Activated T-helper 1 cell treated with anti-CD3 and anti-CD28 coated beads, Interleukin-12 subunit alpha, Interleukin-12 subunit beta, Interleukin-2, Interleukin-4 antibody, amounts not matched to agents 30 ng/mL and 10 ng/mL and 1 ng/mL, durations not matched to agents 14 hours and 24 hours and 36 hours (primary cell): Measurements from ENCODE around the gene C2. TPM values are rescaled to one million over a fixed set of nuclear protein-coding genes. Genes with fewer than 3 reads are reported as not detected.

ENCODE experiments used
- DNase-seq: peaks from one replicate; pipeline ENCODE4 v3.0.0; 2021; ENCODE audit warnings: low spot score
- H3K27ac Mint-ChIP-seq: one replicate; pipeline ENCODE4 v1.8.0; 2021; ENCODE audit warnings: mild to moderate bottlenecking, mixed read lengths
- H3K27me3 Mint-ChIP-seq: one replicate; pipeline ENCODE4 v1.8.0; 2022; ENCODE audit warnings: mild to moderate bottlenecking, moderate library complexity, mixed read lengths; ENCODE audit not compliant: insufficient read depth
- H3K36me3 Mint-ChIP-seq: one replicate; pipeline ENCODE4 v1.8.0; 2021; ENCODE audit warnings: low read depth, mixed read lengths
- H3K4me1 Mint-ChIP-seq: one replicate; pipeline ENCODE4 v1.8.0; 2021; ENCODE audit warnings: low read depth, mixed read lengths
- H3K4me3 Mint-ChIP-seq: one replicate; pipeline ENCODE4 v1.8.0; 2021; ENCODE audit warnings: mild to moderate bottlenecking, moderate library complexity, mixed read lengths
- H3K9me3 Mint-ChIP-seq: one replicate; pipeline ENCODE4 v1.8.0; 2021; ENCODE audit warnings: mixed read lengths
- intact Hi-C: fragments of 100-400 bp; cut with micrococcal nuclease; formaldehyde crosslinking; loops from one replicate; pipeline ENCODE4 v1.15.1; 2024
- total RNA-seq: library from RNA; stranded (reverse); gene quantifications from 2 replicates; pipeline ENCODE4 v1.2.3, GENCODE V29; 2022

The C2 gene
- total RNA-seq, 1 donor from 2014 or later: 1.6 TPM

- intact Hi-C loops: no loop called here
- no peaks in the 10 kb centered on the region for H3K9me3 Mint-ChIP-seq
- peaks cover 3% of the 10 kb centered on the region for H3K4me1 Mint-ChIP-seq
- peaks cover 33% of the 10 kb centered on the region for H3K36me3 Mint-ChIP-seq
- H3K27ac Mint-ChIP-seq: no peak overlapping the region
- H3K4me3 Mint-ChIP-seq: no peak overlapping the region
- H3K27me3 Mint-ChIP-seq: no peaks in the 10 kb centered on the region
- DNase-seq: peak; percentile 27
Observed at GRCh38 chr6:31888276-31889258, 39.0 kb upstream of the C2 start.

- no peak overlapping the region for H3K27ac Mint-ChIP-seq
Observed at GRCh38 chr6:31889331-31889972, 38.1 kb upstream of the C2 start.

GRCh38 chr6:31892821-31893220 is 34.7 kb upstream of the C2 start:
- Mint-ChIP-seq H3K4me1 (peaks cover 17% of the 10 kb centered on the region), H3K9me3 (no peaks in the 10 kb centered on the region), H3K4me3 (no peak overlapping the region), H3K36me3 (peaks cover 35% of the 10 kb centered on the region), H3K27me3 (no peaks in the 10 kb centered on the region), H3K27ac (no peak overlapping the region)
- intact Hi-C loops: no loop called here
- DNase-seq: no peak

More at GRCh38 chr6:31889331-31889972, 38.1 kb upstream of the C2 start:
- intact Hi-C loops: no loop called here
- H3K9me3 Mint-ChIP-seq: no peaks in the 10 kb centered on the region
- peaks cover 3% of the 10 kb centered on the region for H3K4me1 Mint-ChIP-seq
- DNase-seq: no peak
- H3K27me3 Mint-ChIP-seq: no peaks in the 10 kb centered on the region
- no peak overlapping the region for H3K4me3 Mint-ChIP-seq
- peaks cover 34% of the 10 kb centered on the region for H3K36me3 Mint-ChIP-seq

- intact Hi-C loops: loop anchor here (2.0 to 5.0 kb wide), 6 partner anchors 168 to 399 kb away; partner anchors contain the start of genes AGPAT1, ATP6V1G2, DDAH2 and GPSM3
- peak overlapping the region; percentile 84 for H3K27ac Mint-ChIP-seq
- peak overlapping the region; percentile 90 for H3K4me3 Mint-ChIP-seq
- H3K36me3 Mint-ChIP-seq: peaks cover 22% of the 10 kb centered on the region
- H3K27me3 Mint-ChIP-seq: no peaks in the 10 kb centered on the region
- DNase-seq: no peak
- peaks cover 31% of the 10 kb centered on the region for H3K4me1 Mint-ChIP-seq
- no peaks in the 10 kb centered on the region for H3K9me3 Mint-ChIP-seq
Observed at GRCh38 chr6:31896493-31896855, 31.0 kb upstream of the C2 start.

GRCh38 chr6:31896856-31897611 is 30.5 kb upstream of the C2 start:
- H3K36me3 Mint-ChIP-seq: peaks cover 21% of the 10 kb centered on the region

GRCh38 chr6:31897612-31898382 is 29.7 kb upstream of the C2 start, which contains the start of gene EHMT2:
Gene EHMT2 (minus strand): TSS chr6:31897698. CDS start chr6:31897677, 21 bp downstream.
- intact Hi-C loops: loop anchor here (1.0 to 5.0 kb wide), 9 partner anchors 34 to 400 kb away; partner anchors contain the start of genes AGPAT1, ATP6V1G2, DDAH2 and GPSM3
- Mint-ChIP-seq H3K9me3 (no peaks in the 10 kb centered on the region), H3K36me3 (peaks cover 15% of the 10 kb centered on the region), H3K27me3 (no peaks in the 10 kb centered on the region), H3K27ac (peak within 1 kb of the TSS; percentile 95), H3K4me1 (peaks cover 37% of the 10 kb centered on the region), H3K4me3 (peak within 1 kb of the TSS; percentile 99)
- DNase-seq: peak; percentile 85

More at GRCh38 chr6:31896856-31897611, 30.5 kb upstream of the C2 start:
- Mint-ChIP-seq H3K9me3 (no peaks in the 10 kb centered on the region), H3K27me3 (no peaks in the 10 kb centered on the region), H3K27ac (peak overlapping the region; percentile 84), H3K4me1 (peaks cover 31% of the 10 kb centered on the region), H3K4me3 (peak overlapping the region; percentile 90)
- intact Hi-C loops: loop anchor here (1.0 to 5.0 kb wide), 8 partner anchors 34 to 400 kb away; partner anchors contain the start of genes AGPAT1, ATP6V1G2, DDAH2 and GPSM3
- DNase-seq: no peak

- Mint-ChIP-seq H3K27me3 (no peaks in the 10 kb centered on the region), H3K36me3 (peaks cover 13% of the 10 kb centered on the region), H3K4me3 (peak overlapping the region; percentile 99), H3K4me1 (peaks cover 41% of the 10 kb centered on the region), H3K9me3 (no peaks in the 10 kb centered on the region), H3K27ac (peak overlapping the region; percentile 95)
- intact Hi-C loops: loop anchor here (1.0 to 5.0 kb wide), 4 partner anchors 61 to 401 kb away; partner anchors contain the start of genes AGPAT1, GPSM3, MICB and PBX2
- no peak for DNase-seq
Observed at GRCh38 chr6:31898383-31899011, 29.0 kb upstream of the C2 start.

- Mint-ChIP-seq H3K36me3 (peaks cover 11% of the 10 kb centered on the region), H3K9me3 (no peaks in the 10 kb centered on the region), H3K4me3 (peak overlapping the region; percentile 61), H3K4me1 (peaks cover 41% of the 10 kb centered on the region), H3K27ac (peak overlapping the region; percentile 65), H3K27me3 (no peaks in the 10 kb centered on the region)
- intact Hi-C loops: loop anchor here (5.0 kb wide), 3 partner anchors 278 to 402 kb away; partner anchors contain the start of genes AGPAT1, GPSM3, MICB and PBX2
- no peak for DNase-seq
Observed at GRCh38 chr6:31899215-31899614, 28.3 kb upstream of the C2 start.

GRCh38 chr6:31899882-31900722 is 27.4 kb upstream of the C2 start:
- no peak for DNase-seq
- intact Hi-C loops: loop anchor here (5.0 to 10.0 kb wide), 4 partner anchors 277 to 1075 kb away; partner anchors contain the start of genes AGPAT1, GPSM3, MICB and PBX2
- Mint-ChIP-seq H3K4me3 (peak overlapping the region; percentile 50), H3K27ac (no peak overlapping the region), H3K36me3 (peaks cover 11% of the 10 kb centered on the region), H3K4me1 (peaks cover 41% of the 10 kb centered on the region), H3K27me3 (no peaks in the 10 kb centered on the region), H3K9me3 (no peaks in the 10 kb centered on the region)

- Mint-ChIP-seq H3K27ac (no peak overlapping the region), H3K9me3 (no peaks in the 10 kb centered on the region), H3K4me3 (peak overlapping the region; percentile 71), H3K4me1 (peaks cover 37% of the 10 kb centered on the region), H3K36me3 (peaks cover 5% of the 10 kb centered on the region), H3K27me3 (no peaks in the 10 kb centered on the region)
- intact Hi-C loops: loop anchor here (10.0 kb wide), 1 partner anchor 1074 kb away; no protein-coding TSS in a partner anchor
- DNase-seq: no peak
Observed at GRCh38 chr6:31900917-31901414, 26.6 kb upstream of the C2 start.
